RWPE1 (cell line): Measurements from ENCODE around the gene SYNE1.
"Not testable (repeated sequence)": the region's sequence is repeated elsewhere in the genome, so short reads cannot be mapped to it uniquely, and the experiment has no call there.

Experiments
- CTCF ChIA-PET: fragments of 350-600 bp; sonication (Branson Sonifier 250); formaldehyde crosslinking; extraction: SDS; loops from one replicate; lab custom pipeline; 2021; lab: Yijun Ruan, JAX
- POLR2A ChIA-PET: fragments of 400-600 bp; formaldehyde crosslinking; extraction: SDS; loops from one replicate; lab custom pipeline; 2020; ENCODE audit warnings: antibody characterized with exemption; ENCODE audit not compliant: low non-redundant PET; lab: Yijun Ruan, JAX
- DNase-seq: peaks from one replicate; pipeline ENCODE4 v3.0.0; 2012; ENCODE audit warnings: low spot score
- H3K27ac ChIP-seq: fragments of 450-650 bp; 2 replicates; pipeline ENCODE4 v1.5.1; 2017
- TF ChIP-seq, protein P1 (sequence below): fragments of 450-650 bp; conservative IDR thresholded peaks from 2 replicates; pipeline ENCODE4 v1.5.1; 2017; ENCODE audit warnings: low read depth, mild to moderate bottlenecking

SYNE1 gene

GRCh38 chr6:152426276-152426675, 210.9 kb downstream of the SYNE1 start:
- no peak overlapping the region for H3K27ac ChIP-seq
- no peak for DNase-seq
- POLR2A ChIA-PET, result no interaction called here
- TF ChIP-seq, protein P1, sequence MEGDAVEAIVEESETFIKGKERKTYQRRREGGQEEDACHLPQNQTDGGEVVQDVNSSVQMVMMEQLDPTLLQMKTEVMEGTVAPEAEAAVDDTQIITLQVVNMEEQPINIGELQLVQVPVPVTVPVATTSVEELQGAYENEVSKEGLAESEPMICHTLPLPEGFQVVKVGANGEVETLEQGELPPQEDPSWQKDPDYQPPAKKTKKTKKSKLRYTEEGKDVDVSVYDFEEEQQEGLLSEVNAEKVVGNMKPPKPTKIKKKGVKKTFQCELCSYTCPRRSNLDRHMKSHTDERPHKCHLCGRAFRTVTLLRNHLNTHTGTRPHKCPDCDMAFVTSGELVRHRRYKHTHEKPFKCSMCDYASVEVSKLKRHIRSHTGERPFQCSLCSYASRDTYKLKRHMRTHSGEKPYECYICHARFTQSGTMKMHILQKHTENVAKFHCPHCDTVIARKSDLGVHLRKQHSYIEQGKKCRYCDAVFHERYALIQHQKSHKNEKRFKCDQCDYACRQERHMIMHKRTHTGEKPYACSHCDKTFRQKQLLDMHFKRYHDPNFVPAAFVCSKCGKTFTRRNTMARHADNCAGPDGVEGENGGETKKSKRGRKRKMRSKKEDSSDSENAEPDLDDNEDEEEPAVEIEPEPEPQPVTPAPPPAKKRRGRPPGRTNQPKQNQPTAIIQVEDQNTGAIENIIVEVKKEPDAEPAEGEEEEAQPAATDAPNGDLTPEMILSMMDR, result no peak
- CTCF ChIA-PET, result no interaction called here

DNA sequence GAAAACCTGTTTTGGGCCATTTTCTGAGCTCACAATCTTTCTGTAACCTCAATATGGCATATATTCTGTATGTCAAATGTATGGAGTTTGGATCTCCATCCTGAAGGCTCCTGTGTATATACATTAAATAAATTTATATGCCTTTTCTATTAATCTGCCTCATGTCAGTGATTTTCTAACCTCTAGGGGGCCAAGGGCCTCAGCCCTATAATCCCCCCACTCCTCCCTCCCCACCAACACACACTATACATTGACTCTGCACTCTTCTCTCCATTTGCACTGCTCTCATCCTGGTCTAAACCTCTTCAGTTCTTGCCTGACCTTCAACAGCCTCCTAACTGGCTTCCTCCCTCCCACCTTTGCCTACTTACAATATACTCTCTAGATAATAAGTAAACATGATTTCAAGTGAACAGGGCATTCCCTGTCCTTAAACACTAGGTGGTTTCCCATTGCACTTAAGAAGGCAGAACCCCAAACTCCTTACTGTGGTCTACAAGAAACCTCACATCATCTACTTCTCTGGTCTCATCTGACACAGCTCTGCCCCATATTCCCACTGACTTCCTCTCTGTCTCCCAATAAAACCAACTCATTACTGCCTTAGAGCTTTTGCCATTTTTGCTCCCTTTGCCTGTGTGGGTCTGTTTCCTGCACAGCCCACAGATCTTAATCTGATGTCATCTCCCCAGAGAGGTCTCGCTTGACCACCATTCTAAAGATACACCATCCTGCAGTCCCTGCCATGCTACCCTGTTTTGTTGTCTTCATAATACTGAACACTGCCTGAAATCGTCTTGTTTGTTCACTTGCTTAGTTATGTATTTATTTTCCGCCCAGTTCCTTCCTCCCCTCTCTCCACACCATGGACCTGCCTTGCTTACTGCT, 213.7 kb downstream of the SYNE1 start:
- ChIA-PET POLR2A (no interaction called here), CTCF (no interaction called here)
- H3K27ac ChIP-seq, result no peak overlapping the region
- TF ChIP-seq, protein P1, result no peak
- no peak for DNase-seq

- H3K27ac ChIP-seq, CTCF ChIA-PET, DNase-seq, POLR2A ChIA-PET: not testable (repeated sequence)
These were observed 215.7 kb downstream of the SYNE1 start for GRCh38 chr6:152421496-152421895.

- ChIA-PET POLR2A (no interaction called here), CTCF (interaction anchor here (0.6 kb wide), 1 partner anchor 1439 kb away, joined by 4 read pairs; no protein-coding TSS in a partner anchor)
- TF ChIP-seq, protein P1, result no peak
- no peak overlapping the region for H3K27ac ChIP-seq
- DNase-seq, result no peak
These were observed 216.5 kb downstream of the SYNE1 start for GRCh38 chr6:152420696-152421095.

GRCh38 chr6:152418551-152418950, 218.6 kb downstream of the SYNE1 start:
- CTCF ChIA-PET, result no interaction called here
- TF ChIP-seq, protein P1, result no peak
- no peak overlapping the region for H3K27ac ChIP-seq
- DNase-seq, result no peak
- POLR2A ChIA-PET, result no interaction called here

DNA sequence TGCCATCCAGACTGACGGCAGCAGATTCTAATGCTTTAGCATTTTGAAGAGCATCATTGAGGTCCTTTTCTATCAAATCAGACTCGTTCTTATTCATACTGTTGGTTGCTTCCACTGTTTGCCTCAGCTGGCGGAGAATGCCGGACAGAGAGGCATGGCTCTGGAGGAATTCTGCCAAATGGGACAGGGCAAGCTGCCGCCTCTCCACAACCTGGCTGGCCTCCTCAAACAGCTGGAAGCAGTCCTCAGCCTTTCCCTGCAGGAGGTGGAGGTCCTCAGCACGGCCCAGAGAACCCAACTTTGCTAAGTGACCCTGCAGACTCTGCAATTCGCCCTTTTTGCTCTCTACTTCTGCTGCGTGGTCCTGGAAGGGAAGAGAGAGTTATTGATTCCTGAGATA, 220.5 kb downstream of the SYNE1 start:
- ChIA-PET CTCF (interaction anchor here (0.6 to 0.7 kb wide), 2 partner anchors 67 to 1011 kb away, joined by 3 read pairs; no protein-coding TSS in a partner anchor), POLR2A (no interaction called here)
- DNase-seq, result no peak
- H3K27ac ChIP-seq, result no peak overlapping the region
- TF ChIP-seq, protein P1, result no peak
